H1 (cell line): ENCODE data around the gene NSFL1C. TPM values are rescaled to one million over a fixed set of nuclear protein-coding genes. Genes with fewer than 3 reads are reported as not detected.

Experiments used
- JUN ChIP-seq: IDR thresholded peaks from 2 replicates; pipeline ENCODE4 v1.6.1; 2011; ENCODE audit warnings: low read depth, mild to moderate bottlenecking, improper control_type of control experiment, low read length
- polyA plus RNA-seq, 7 experiments: library from polyadenylated mRNA; depleted of rRNA in 3 of 7; stranded (reverse) in 5 of 7; unstranded in 2 of 7; fragments of >200 nt in 5 of 7; fragments of 200-250 nt in 2 of 7; gene quantifications; 1 replicate in 5 of 7; 2 replicates in 1 of 7; 4 replicates in 1 of 7; pipeline versions ENCODE4 v1.2.1 to v1.2.3, GENCODE V29; 2011 to 2013; ENCODE audit warnings: missing spikeins in 2 of 7, mixed read lengths in 2 of 7
- total RNA-seq: library from RNA; stranded (reverse); fragmentation: NEBNext Ultra II Directional; extraction: Animal tissue kit (Norgen Biotek cat#: 25700); gene quantifications from 2 replicates; pipeline ENCODE4 v1.2.1, GENCODE V29; 2021

NSFL1C gene
- total and polyA plus RNA-seq, 2 of the 8 experiments (the other 6 are each of a cell fraction or from before 2014, with no cell fraction given), result 21.6 to 98.0 TPM

DNA sequence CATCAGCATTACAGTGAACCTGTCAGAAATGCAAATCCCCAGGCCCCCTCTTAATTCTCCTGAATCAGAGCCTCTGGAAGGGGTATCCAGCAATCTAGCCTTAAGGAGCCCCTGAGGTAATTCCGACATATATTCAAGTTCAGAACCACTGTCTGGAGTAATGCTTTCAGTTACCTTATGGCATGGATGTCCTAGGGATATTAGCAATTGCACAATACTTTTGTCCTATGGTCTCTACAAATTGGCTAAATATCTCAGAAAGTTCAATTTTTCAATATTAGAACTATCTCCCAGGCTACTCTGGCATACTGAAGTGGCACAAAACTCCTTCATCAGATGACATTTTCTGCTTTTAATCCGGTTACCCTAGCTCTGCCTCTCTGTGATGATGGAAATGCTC, 6.4 kb downstream of the NSFL1C start (continued):
- no peak for TF ChIP-seq JUN
- TF ChIP-seq, all 59 proteins: peak for 0
